Neural progenitor cell (in vitro differentiated cells): ENCODE measurements around the gene ACOT6.

Source experiments
- EZH2 ChIP-seq: fragments of 200-600 bp; sonication (generic); IDR thresholded peaks from 2 replicates; pipeline ENCODE4 v1.6.1; 2017; ENCODE audit warnings: antibody characterized with exemption, mild to moderate bottlenecking, moderate library complexity
- TF ChIP-seq, protein P1 (sequence below): fragments of 200-600 bp; sonication (generic); IDR thresholded peaks from 2 replicates; pipeline ENCODE4 v1.5.1; 2017; ENCODE audit warnings: antibody characterized with exemption, mild to moderate bottlenecking

GRCh38 chr14:73607241-73607640 is 5.1 kb upstream of the ACOT6 start:
- TF ChIP-seq, protein P1, sequence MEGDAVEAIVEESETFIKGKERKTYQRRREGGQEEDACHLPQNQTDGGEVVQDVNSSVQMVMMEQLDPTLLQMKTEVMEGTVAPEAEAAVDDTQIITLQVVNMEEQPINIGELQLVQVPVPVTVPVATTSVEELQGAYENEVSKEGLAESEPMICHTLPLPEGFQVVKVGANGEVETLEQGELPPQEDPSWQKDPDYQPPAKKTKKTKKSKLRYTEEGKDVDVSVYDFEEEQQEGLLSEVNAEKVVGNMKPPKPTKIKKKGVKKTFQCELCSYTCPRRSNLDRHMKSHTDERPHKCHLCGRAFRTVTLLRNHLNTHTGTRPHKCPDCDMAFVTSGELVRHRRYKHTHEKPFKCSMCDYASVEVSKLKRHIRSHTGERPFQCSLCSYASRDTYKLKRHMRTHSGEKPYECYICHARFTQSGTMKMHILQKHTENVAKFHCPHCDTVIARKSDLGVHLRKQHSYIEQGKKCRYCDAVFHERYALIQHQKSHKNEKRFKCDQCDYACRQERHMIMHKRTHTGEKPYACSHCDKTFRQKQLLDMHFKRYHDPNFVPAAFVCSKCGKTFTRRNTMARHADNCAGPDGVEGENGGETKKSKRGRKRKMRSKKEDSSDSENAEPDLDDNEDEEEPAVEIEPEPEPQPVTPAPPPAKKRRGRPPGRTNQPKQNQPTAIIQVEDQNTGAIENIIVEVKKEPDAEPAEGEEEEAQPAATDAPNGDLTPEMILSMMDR = no peak
- no peak for TF ChIP-seq EZH2
